Breast epithelium (tissue), 3 donors: Measurements from ENCODE around the gene ARFGAP3.
"Not testable (repeated sequence)": the region's sequence is repeated elsewhere in the genome, so short reads cannot be mapped to it uniquely, and the experiment has no call there.

Experiments
- POLR2A ChIP-seq: fragments of 450-650 bp; IDR thresholded peaks from one replicate; pipeline ENCODE4 v1.6.1; 2016; ENCODE audit warnings: antibody characterized with exemption, mild to moderate bottlenecking, moderate library complexity
- TF ChIP-seq, protein P1 (sequence below), 3 donors: fragments of 450-650 bp; IDR thresholded peaks; one replicate each; pipeline ENCODE4 v1.5.1; 2016 to 2017; ENCODE audit warnings: antibody characterized with exemption in 3 of 3, mild to moderate bottlenecking in 3 of 3, moderate library complexity in 3 of 3

DNA sequence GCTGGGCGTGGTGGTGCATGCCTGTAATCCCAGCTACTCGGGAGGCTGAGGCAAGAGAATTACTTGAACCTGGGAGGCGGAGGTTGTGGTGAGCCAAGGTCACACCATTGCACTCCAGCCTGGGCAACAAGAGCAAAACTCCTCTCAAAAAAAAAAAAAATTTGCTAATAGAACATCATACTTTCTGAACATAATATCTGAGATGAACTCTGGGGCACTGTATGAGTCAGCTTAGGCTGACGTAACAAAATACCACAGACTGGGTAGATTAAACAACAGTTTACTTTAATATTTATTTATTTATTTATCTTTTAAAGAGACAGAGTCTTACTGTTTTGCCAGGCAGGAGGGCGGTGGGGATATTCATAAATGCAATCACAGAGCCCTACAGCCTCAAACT lies 101.5 kb downstream of the ARFGAP3 start:
- not testable (repeated sequence) for TF ChIP-seq POLR2A
- TF ChIP-seq, protein P1, sequence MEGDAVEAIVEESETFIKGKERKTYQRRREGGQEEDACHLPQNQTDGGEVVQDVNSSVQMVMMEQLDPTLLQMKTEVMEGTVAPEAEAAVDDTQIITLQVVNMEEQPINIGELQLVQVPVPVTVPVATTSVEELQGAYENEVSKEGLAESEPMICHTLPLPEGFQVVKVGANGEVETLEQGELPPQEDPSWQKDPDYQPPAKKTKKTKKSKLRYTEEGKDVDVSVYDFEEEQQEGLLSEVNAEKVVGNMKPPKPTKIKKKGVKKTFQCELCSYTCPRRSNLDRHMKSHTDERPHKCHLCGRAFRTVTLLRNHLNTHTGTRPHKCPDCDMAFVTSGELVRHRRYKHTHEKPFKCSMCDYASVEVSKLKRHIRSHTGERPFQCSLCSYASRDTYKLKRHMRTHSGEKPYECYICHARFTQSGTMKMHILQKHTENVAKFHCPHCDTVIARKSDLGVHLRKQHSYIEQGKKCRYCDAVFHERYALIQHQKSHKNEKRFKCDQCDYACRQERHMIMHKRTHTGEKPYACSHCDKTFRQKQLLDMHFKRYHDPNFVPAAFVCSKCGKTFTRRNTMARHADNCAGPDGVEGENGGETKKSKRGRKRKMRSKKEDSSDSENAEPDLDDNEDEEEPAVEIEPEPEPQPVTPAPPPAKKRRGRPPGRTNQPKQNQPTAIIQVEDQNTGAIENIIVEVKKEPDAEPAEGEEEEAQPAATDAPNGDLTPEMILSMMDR (IDR thresholded peaks at IDR 0.05): not testable (repeated sequence)
